Right atrium auricular region (tissue), 2 donors: ENCODE data around the gene ATG2B. TPM values are rescaled to one million over a fixed set of nuclear protein-coding genes. Genes with fewer than 3 reads are reported as not detected.

Source experiments
- DNase-seq: peaks from one replicate; pipeline ENCODE4 v3.0.0-alpha.2; 2019; ENCODE audit warnings: low spot score
- H3K27ac ChIP-seq, 2 donors: fragments of 200-600 bp; sonication (generic); 1 replicate in 1 of 2; 2 replicates in 1 of 2; pipeline ENCODE4 v1.5.1; 2016 to 2019
- H3K27me3 ChIP-seq, 2 donors: fragments of 200-600 bp; sonication (generic); one replicate each; pipeline versions ENCODE4 v1.5.1 to v1.6.0; 2017 to 2019
- H3K36me3 ChIP-seq: fragments of 200-600 bp; sonication (generic); one replicate; pipeline ENCODE4 v1.5.1; 2016
- H3K4me1 ChIP-seq, 2 donors: fragments of 200-600 bp; sonication (generic); one replicate each; pipeline versions ENCODE4 v1.5.1 to v1.6.0; 2017 to 2019
- H3K4me3 ChIP-seq, 2 donors: fragments of 200-600 bp; sonication (generic); 1 replicate in 1 of 2; 2 replicates in 1 of 2; pipeline ENCODE4 v1.5.1; 2017 to 2019; ENCODE audit warnings: mild to moderate bottlenecking in 1 of 2, moderate library complexity in 1 of 2
- H3K9me3 ChIP-seq, 2 donors: fragments of 200-600 bp; sonication (generic); one replicate each; pipeline ENCODE4 v1.5.1; 2019
- CTCF ChIP-seq, 2 donors: fragments of 200-600 bp; sonication (generic); IDR thresholded peaks; one replicate each; pipeline ENCODE4 v1.5.1; 2019; ENCODE audit warnings: antibody characterized with exemption in 2 of 2
- total RNA-seq, 2 donors: library from RNA; depleted of rRNA; stranded (reverse); fragments of >200 nt; gene quantifications; one replicate each; pipeline ENCODE4 v1.1.0, GENCODE V29; 2016

ATG2B gene
- total RNA-seq, 2 donors from 2014 or later = 15.1 to 16.2 TPM

GRCh38 chr14:96251656-96252155 lies 111.4 kb downstream of the ATG2B start:
- no peaks in the 10 kb centered on the region for H3K36me3 ChIP-seq
- H3K27ac ChIP-seq = no peak overlapping the region
- H3K4me1 ChIP-seq = no peaks in the 10 kb centered on the region
- no peaks in the 10 kb centered on the region for H3K9me3 ChIP-seq
- H3K4me3 ChIP-seq = no peak overlapping the region
- no peak for DNase-seq
- no peak for TF ChIP-seq CTCF (IDR thresholded peaks at IDR 0.05)
- H3K27me3 ChIP-seq = no peaks in the 10 kb centered on the region

DNA sequence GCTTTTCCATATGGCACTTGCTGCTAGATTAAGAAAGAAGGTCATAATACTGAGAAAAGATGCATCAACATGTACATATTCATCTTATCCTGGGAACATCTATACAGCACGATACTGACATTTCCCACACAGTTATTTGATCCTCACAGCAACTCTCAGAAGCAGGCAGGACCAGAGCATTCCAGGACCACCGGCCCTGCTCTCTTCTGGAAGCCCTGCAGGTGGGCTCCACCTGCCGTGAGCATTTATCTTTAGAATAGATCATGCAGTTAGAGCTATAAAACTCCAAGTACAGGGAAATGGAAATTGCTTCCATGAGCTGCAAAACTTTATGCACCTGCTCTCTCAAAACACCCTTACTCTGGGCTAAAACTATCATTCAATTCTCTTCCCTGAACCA lies 112.7 kb downstream of the ATG2B start:
- H3K36me3 ChIP-seq = no peaks in the 10 kb centered on the region
- no peak for TF ChIP-seq CTCF (IDR thresholded peaks at IDR 0.05)
- no peak for DNase-seq
- no peaks in the 10 kb centered on the region for H3K27me3 ChIP-seq
- no peak overlapping the region for H3K4me3 ChIP-seq
- H3K4me1 ChIP-seq = no peaks in the 10 kb centered on the region
- no peaks in the 10 kb centered on the region for H3K9me3 ChIP-seq
- no peak overlapping the region for H3K27ac ChIP-seq

DNA sequence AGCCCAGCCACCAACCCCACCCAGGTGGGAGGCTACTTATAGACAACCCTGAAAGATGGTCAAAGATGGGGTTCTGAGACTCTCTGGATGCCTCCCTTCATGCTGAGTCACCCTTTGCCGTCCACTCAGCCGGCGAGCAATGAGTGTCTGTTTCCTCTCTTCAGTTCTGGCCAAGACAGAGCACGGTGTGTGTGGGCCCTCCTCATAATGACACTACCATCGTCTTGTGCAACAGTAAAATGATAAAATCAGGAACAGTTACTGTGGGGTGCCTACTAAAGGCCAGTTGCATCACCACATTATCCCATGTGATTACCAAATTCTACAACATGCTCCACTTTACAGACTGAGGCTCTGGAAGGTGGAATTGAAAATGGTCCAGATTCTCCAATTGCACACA lies 114.1 kb downstream of the ATG2B start:
- Histone ChIP-seq H3K9me3 (no peaks in the 10 kb centered on the region), H3K4me3 (no peak overlapping the region), H3K27ac (no peak overlapping the region), H3K4me1 (no peaks in the 10 kb centered on the region), H3K27me3 (no peaks in the 10 kb centered on the region), H3K36me3 (no peaks in the 10 kb centered on the region)
- TF ChIP-seq CTCF (IDR thresholded peaks at IDR 0.05) = no peak
- DNase-seq = no peak

DNA sequence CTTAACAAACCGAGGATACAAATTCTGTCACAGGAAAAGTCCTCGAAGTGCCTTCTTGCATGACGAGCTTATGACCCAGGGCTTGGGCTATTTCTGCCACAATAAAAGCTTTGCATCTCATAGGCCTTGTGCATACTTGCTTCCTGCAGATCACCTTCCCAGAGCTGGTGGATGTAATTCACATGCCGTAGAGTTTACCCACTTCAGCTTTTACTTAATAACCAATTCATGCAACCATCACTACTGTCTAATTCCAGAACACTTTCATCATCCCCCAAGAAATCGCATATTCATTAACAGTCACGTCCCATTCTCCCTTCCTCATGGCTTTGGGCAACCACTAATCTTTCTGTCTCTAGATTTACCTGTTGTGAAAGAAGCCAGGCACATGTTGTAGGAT lies 116.1 kb downstream of the ATG2B start:
- DNase-seq = no peak
- TF ChIP-seq CTCF (IDR thresholded peaks at IDR 0.05) = no peak
- Histone ChIP-seq H3K27ac (no peak overlapping the region), H3K36me3 (no peaks in the 10 kb centered on the region), H3K27me3 (no peaks in the 10 kb centered on the region), H3K9me3 (no peaks in the 10 kb centered on the region), H3K4me3 (no peak overlapping the region), H3K4me1 (no peaks in the 10 kb centered on the region)

DNA sequence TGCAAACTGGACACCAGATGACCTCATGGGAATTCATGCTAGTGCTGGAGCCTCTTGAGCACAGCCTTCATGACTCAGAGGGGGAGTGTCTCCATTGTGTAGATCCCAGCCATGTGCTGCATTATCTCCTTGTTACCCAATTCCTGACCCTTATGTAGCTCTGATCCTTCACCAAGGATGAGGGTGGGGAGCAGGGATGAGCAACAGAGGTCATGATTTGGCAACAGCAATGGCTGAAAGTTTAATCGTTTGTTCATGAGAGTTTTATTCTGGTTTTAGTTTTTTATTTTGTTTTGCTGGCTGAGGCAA lies 116.6 kb downstream of the ATG2B start:
- H3K27ac ChIP-seq = no peak overlapping the region
- H3K4me1 ChIP-seq = no peaks in the 10 kb centered on the region

More for the DNA sequence above, 116.6 kb downstream of the ATG2B start:
- no peak overlapping the region for H3K4me3 ChIP-seq
- no peaks in the 10 kb centered on the region for H3K36me3 ChIP-seq
- DNase-seq = no peak
- H3K9me3 ChIP-seq = no peaks in the 10 kb centered on the region
- no peak for TF ChIP-seq CTCF (IDR thresholded peaks at IDR 0.05)
- no peaks in the 10 kb centered on the region for H3K27me3 ChIP-seq
